T1000 (cell line): Measurements from ENCODE around the gene CDH4.

Experiments
- DNase-seq: peaks from one replicate; lab custom pipeline; 2025; ENCODE audit warnings: mixed read lengths; lab: John Stamatoyannopoulos, UW

The CDH4 gene

DNA sequence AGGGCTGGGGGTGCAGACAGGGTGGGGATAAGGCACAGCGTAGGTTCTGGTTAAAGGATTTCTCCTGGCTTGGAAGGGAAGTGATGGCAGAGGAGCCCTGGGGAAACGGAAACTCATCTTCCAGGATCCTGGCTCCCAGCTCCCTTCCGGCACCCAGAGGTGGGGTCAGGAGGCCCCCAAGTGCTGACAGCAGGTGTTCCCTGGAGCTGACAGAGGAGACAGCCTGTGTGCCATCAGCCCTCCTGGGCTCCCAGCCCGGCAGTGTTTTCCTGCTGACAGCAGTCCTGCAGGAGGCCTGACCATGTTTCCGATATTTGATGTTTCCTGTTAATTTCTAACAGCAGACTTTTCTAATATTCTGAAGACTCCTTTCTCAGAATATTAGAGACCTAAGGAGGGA is 536.3 kb downstream of the CDH4 start:
- no peak for DNase-seq

DNA sequence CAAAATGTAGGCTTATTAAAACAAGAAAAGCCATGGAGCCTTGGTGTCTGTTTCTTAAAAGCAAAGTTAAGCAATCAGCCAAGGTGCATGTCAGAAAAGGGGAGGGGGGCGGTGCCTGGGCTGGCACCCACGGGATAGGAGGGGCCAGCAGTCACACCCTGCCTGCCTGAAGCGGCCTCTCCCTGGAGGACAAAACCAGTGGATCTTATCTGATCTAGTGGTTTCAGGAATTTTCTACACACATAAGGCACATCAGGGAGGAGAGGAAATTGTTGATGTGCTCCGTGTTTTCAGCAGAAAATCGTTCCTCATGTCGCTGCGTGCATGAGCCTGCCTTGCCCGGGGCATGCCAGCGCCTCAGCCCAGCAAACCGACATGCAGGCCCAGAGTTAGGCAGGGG is 537.3 kb downstream of the CDH4 start:
- no peak for DNase-seq

DNA sequence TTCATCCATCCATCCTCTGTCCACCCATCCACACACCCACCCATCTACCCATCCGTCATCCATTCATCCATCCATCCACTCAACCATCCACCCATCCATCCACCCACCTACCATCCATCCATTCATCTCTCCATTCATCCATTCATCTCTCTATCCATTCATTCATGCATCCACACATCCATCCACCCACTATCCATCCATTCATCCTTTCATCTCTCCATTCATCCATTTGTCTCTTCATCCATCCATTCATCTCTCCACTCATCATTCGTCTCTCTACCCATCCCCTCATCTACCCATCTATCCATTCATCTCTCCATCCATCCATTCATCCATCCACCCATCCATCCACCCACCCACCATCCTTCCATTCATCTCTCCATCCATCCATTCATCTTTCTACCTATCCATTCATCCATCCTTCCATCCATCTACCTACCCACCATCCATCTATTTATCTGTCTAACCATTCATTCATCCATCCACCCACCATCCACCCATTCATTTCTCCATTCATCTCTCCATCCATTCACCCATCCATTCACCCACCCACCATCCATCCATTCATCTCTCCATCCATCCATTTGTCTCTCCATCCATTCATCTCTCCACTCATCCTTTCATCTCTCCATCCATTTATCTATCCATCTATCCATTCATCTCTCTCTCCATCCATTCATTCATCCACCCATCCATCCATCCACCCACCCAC is 538.2 kb downstream of the CDH4 start:
- no peak for DNase-seq

DNA sequence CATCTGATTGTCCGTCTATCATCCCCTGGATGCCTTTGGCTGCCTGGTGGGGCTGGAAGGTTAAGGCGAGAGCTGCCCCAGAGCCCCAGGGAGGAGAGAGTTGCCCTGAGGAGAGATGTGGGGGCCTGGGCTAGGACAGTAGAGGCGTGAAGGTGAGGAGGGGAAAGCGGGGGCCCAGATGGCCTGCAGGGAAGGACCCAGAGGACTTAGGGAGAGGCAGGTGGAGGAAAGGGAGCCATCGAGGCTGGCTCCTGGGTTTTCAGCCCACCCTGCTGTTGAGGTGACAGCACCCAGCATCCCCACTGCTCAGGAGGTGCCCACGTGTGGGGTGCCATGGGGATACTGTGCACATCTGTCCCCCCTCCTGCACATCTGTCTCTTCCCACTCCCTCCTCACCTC is 539.9 kb downstream of the CDH4 start:
- DNase-seq: no peak

DNA sequence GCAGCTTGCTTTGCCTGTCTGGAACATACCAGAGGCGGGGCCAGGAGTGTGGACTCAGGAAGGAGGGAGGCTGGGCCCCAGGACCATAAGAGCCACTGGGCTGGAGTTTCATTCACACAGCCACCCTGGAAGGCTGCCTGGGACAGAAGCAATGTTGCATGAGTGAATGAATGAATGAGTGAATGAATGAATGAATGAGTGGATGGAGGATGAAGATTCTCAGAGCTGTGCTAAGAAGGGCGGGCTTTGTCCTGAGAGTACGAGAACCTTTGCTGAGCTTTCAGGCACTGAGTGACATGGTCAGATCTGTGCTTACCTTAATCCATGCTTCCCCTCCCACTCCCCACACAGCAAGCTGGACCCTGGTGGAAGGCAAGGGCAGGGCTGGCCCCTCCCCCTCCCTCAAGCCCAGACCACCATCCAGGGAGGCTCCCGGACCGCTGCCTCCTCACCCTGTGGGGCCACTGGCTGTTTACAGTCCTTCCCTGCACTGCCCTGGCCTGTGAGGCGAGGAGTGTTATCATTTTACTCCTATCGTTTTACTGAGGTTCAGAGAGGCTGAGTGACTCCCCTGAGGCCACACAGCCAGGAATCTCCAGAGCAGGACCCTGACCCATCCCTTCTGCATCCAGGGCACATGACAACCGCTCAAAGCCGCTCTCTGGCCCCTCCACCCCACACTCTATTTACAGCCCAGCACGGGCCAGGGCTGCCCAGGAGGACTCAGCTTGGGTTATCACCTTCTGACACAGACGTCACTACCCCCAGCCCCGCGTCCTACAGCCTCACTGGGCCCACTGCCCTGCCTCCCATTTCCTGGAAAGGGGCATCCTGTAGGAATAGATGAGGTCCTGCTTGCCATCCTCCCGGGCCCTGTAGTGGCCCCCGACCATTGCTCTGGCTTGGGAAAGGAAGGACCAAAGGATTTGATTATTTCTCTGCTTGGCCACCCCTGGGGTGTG is 543.9 kb downstream of the CDH4 start:
- DNase-seq: no peak

DNA sequence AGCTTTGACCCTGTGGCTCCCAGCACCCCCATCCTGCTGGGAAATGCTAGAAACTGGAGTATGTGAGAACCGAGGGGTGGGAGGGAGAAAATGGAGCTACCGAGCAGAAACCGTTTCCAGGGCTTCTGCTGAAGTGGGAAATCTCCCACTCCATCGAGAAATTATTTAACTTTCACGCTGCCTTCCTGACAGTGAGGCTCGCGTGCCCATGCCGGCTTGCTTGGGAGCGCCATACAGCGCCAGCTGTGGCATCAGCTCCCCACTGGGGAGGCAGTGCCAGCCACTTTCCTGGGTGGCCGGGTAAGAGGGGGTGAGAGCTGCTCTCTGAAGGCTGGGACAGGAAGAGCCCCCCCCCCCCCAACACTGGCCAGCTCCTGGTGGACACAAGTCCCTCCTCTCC is 544.7 kb downstream of the CDH4 start:
- no peak for DNase-seq

DNA sequence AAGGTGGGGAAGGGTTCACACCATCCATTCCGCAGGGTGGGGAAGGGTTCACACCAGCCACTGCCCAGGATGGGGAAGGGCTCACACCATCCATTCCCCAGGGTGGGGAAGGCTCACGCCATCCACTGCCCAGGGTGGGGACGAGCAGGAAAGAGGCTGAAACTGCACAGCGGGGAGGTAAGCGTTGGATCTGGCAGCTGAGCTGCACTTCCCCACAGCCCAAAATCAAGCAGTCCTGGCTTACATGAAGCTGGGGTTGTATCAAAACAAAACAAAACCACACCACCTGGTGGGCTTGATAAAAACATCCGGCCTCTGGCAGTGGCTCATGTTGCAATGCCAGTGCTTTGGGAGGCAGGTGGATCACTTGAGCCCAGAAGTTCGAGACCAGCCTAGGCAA is 545.1 kb downstream of the CDH4 start:
- DNase-seq: no peak

DNA sequence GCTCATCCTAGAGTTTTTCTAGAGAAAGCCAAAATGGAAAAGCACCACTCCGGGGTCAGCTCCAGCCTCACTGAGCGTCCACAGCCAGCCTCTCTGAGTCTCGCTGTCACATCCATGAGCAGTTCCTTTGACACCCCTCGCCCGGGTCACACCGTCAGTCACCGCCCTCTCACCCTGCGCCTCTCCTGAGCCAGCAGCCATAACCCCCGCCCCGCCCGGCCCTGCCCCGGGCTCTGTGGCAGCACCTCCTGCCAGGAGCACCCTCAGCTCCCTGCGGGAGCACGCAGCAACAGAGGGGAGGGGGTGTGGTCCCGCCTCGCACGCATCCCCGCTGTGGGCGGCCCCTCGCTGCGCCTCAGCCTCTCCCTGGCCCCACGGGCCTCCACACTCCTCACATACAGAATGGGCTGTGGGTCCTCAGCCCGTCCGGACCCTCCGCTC is 545.9 kb downstream of the CDH4 start:
- no peak for DNase-seq

DNA sequence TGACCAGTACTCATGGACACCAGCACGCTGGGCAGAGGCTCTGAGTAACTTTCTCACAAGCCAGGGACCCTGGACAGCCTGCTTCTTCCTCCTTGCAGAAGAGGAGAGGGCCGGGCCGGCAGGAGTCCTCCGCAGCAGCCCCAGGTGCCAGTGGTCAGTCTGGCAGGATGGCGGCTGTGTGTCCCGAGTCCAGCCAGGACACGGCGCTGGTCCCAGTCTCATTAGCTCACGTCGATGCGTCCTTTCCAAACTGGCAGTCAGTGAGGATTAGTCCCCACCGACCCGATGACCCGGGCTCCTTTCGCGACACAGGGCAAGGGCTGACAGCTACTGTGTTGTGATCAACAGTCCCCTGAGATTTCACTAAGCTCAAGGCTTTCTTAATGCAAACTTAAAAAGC is 546.6 kb downstream of the CDH4 start:
- DNase-seq: no peak

DNA sequence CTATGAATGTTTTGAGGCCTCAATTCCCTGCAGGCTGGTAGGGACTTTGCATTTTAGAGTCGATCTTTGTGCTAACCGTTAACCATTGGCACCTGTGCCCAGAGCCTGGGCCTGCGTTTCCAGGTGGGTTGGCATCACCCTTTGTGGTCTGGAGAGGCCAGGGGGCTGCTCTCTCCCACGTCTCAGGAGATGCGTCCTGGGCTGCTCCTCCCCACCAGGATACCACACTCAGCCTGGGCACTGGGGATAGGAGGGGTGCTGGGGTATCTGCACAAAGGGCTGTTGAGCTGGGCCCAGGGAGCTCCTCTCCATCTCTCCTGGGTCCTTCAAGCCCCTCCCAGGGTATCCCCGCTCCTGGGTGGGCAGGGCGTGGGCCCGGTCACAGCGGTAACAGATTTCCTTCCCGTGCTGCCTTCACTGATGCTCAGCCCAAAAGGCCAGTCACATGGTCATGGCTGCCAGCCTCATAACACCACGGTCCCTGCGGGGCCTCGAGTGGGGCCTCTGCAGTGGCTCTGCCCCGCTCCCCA is 547.4 kb downstream of the CDH4 start:
- DNase-seq: no peak

DNA sequence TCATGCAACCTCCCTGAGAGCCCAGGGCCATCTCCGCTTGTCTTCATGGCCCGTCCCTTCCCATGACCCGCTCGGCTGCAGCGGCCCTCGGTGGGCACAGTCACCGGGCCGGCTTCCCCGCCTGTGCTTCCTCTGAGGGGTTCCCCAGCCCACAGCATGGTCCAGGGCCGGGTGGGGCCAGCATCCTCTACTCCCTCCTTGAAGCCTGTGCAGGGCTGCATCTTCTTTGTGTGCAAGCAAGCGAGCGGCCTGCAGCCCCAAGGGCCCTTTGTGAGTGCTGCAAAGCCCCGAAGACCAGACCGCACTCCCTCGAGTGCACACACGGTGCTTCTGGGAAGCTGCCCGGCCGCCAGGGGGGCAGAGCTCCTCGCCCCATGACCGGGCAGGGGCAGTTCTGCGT is 547.9 kb downstream of the CDH4 start:
- DNase-seq: no peak

DNA sequence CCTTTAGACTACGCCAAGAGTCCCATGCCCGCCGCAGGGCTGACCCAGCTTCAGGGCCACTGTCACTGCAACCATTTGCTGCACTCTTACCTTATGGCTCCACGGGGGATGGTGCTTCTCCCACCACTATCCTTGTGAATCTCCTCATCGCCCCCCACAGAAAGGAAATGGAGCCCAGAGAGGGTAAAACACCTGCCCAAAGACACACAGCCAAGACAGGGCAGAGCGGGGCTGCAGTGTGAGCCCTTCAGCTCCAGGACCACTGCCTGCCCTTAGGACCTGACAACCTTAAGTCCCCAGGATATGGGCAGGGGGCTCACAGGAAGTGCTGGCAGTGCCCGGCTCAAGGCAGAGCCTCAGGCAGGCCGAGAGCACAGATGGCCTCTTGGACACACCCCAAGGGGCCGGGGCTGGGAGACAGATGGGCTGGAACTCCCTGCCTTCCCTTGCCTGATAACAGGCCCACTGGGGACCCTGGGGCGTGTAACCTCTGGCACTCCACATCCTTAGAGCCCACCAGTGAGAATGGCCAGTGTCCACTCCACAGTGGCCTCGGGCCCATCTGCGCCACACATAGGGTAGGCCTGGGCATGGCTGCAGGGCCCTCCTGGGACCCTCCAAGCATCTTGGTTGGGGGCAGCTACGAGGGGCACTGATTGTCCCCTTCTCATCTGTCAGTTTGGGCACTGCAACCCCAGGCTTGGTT is 548.5 kb downstream of the CDH4 start:
- DNase-seq: no peak

DNA sequence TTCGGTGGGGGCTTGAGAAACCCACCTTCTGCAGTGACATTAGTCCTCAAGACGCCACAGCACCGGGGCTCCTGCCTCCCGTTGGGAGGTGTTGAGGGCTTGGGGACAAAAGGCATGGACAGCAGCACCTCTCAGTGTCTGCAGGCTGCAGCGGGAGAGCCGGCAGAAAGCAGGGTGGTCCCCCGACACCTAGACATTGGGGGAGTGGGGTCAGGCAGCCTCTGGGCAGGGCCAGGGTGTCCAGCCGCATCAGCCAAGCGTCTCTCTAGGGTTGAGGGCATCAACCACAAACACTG is 549.0 kb downstream of the CDH4 start:
- no peak for DNase-seq

DNA sequence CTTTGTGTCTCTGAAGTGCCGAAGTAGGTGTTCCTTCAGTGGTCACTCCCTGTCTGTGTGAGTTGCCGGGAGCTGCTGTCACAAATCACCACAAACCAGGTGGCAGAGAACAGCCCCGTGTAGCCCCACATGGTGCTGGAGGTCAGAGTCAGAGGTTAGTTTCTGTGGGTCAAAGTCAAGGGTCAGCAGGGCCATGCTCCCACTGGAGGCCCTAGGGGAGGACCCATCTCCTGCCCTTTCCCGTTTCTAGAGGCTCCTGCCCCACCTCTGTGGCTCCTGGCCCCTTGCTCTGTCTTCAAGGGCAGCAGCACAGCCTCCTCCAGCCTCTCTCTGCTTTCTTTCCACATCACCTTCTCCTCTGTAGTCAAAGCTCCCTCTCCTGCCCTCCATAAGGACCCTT is 549.4 kb downstream of the CDH4 start:
- DNase-seq: no peak

DNA sequence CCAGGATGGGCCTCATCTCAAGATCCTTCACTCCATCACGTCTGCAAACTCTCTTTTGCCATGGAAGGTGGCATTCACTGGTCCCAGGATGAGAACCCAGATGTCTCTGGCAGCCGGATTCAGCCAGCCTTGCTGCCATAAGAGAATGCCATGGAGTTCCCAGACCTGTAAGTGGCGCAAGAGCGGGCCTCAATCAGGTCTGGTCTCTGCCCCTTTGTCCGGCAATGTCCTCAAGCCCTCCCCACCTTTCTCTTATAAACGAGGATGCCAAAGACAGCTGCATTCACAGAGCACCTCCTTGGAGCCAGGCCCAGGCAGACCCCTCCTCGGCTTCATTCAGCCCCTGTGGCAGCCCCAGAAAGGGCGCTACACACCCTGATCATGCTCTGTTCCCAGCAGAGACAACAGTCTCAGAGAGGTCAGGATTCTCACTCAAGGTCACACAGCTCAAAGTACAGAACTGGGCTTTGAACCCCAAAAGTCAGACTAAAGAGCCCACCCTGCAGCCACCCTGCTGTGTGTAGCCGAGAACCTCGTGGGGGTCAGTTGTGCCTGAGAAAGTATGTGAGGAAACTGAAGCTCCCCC is 549.9 kb downstream of the CDH4 start:
- DNase-seq: no peak

DNA sequence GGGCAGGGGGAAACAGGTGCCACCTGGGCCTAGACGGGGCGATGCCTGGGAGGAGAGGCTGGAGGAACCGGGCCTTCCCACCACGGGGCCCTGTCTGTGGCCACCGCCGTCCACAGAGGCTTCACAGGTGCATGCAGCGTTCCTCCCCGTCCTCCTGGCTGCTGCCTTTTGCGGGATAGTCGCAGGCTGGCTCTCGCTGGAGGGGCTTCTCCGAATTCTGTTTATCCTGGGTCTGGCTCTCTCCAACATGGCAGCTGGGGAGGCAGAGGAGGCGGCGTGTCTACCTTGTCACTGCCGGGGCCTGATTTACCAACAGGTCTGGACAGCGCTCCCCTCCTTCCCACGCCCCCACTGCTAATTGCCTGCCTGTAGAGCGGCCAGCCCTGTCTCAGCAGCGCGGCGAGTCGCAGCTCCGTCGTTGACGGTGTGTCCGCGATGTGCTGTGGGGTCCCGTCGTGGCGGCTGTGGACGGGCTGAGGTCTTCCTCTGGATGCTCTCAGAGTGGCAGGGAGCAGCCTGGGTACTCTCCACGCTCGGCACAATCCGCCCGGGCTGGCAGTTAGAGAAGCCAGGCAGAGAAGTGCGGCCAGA is 550.8 kb downstream of the CDH4 start:
- DNase-seq: no peak

DNA sequence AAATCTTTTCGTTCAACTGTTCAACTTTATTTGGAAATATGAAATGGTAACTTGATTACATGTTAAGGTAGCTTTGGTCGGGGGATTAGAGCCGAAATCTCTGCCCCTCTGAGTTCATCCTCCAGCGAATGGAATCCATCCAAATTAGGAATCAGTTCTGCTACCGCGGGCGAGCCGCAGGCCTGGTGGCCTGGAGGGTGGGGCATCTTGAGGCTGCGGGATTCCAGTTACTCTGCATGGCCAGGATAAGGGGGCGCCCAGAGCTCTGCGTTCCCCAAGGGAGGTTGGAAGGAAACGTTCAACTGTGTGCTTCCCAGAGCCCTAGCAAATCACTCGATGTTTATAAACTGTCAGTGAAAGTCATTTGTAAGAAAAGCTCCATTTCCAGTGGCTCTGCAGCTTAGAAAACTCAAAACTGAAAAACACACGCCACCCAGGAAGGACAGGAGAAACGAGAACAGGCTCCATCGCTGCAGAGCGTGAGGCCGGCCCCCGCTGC is 551.4 kb downstream of the CDH4 start:
- no peak for DNase-seq

DNA sequence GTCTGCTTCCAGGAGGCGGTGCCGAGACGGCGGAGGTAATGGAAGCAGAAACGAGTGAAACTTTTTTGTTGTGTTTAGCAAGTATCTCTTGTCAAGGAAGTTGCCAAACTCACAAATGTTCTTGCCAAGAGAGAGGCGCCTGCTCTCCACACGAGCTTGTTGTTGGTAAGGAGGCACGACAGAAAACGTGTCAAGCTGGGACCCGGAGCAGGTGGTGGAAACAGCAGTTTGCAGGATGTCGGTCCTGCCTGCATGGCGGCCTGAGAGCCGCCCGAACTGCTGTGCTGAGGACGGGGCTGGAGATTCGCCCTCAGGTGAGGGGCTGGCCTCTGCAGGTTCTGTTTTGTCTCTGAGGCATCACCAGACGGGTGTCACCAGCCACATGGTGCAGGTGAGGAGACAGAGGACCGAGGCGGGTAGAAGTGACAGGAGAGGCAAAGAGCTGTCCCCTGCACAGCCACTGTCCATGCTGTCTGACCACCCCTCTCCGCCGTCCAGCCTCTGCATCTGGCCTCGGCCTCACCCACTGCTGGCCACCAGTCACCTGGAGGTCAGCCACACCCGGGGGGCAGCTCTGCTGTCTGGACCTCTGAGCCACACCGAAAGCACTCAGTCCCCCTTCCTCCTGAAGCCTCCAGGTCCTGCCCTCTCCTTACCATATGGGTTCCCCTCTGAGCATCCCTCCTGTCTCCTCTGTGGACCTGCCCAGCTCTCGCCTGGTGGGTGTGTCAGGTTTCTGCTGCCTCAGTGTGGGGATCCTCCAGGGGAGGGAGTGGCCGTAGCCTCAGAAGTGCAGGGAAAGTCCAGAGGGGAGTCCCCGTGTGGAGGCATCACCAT is 552.1 kb downstream of the CDH4 start:
- no peak for DNase-seq

DNA sequence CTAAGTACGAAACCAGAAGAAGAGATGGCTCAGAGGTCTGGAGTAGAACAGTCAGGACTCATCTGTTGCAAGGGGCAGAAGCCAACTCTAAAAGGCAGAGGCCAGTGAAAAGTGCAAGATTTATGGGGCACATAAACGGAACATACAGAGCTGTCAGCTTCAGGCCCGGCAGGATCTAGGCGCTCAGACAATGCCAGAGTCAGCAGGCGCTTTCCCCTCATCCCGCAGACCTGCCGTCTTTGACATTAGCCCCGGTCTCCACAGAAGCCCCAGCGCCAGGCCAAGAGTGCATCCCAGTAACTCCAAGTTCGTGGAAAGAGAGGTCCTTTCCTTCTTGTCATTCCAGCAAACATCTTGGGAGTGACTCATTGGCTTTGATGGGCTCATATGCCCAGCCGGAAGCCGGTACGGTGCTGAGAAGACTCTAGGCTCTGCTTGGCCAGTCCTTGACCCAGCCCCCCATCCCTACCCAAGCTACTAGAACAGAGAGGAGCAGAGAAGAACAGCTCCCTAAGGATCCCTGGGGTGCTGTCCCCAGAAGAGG is 552.8 kb downstream of the CDH4 start:
- no peak for DNase-seq

DNA sequence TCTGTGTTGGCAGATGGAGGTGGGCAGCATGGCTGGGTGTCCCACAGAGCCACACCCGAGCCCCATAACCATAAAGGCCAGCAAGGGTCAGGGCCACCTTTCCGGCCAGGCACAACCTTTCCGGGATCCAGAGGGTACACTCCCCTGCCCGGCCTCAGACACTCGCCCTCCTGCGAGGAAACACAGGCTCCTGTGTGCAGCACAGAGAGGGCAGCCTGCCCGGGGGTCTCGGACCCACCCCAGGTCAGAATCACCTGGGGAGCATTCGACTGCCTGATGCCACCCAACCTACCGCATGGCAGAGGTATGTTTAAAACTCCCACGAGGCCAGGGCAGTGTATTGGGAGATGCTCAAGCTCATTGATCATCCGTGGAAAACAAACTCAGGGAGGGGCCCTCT is 553.3 kb downstream of the CDH4 start:
- no peak for DNase-seq
